Psoas muscle (tissue), 8 donors: Measurements from ENCODE around the gene PARL. TPM values are rescaled to one million over a fixed set of nuclear protein-coding genes. Genes with fewer than 3 reads are reported as not detected.

Experiments
- ATAC-seq, 4 donors: fragments of 200-7000 bp; cut with Tn5 transposase; one replicate each; pipeline ENCODE4 v1.9.1; 2020; ENCODE audit warnings: moderate library complexity in 3 of 4, mild to moderate bottlenecking in 2 of 4
- DNase-seq, 2 donors: peaks; one replicate each; pipeline ENCODE4 v3.0.0-alpha.2; 2020
- H3K27ac ChIP-seq: fragments of 200-600 bp; one replicate; pipeline ENCODE4 v1.8.0; 2022
- H3K27me3 ChIP-seq, 3 donors: fragments of 200-600 bp in 1 of 3; one replicate each; pipeline versions ENCODE4 v1.6.1 to v1.8.0; 2013 to 2022; ENCODE audit warnings: low read length in 2 of 3, mild to moderate bottlenecking in 2 of 3, moderate library complexity in 1 of 3; ENCODE audit not compliant: insufficient read depth in 3 of 3
- H3K36me3 ChIP-seq, 2 donors: fragments of 200-600 bp in 1 of 2; one replicate each; pipeline versions ENCODE4 v1.6.1 to v1.8.0; 2013 to 2022; ENCODE audit warnings: low read depth in 1 of 2, mild to moderate bottlenecking in 1 of 2, moderate library complexity in 1 of 2; ENCODE audit not compliant: insufficient read depth in 1 of 2
- H3K4me1 ChIP-seq: fragments of 200-600 bp; one replicate; pipeline ENCODE4 v1.8.0; 2022
- H3K4me3 ChIP-seq: fragments of 200-600 bp; one replicate; pipeline ENCODE4 v1.8.0; 2022; ENCODE audit warnings: mild to moderate bottlenecking
- H3K9me3 ChIP-seq: fragments of 200-600 bp; one replicate; pipeline ENCODE4 v1.8.0; 2022
- WGBS, 3 donors: extraction: QIAGEN DNeasy Blood & Tissue Kit; methylation state at CpG; one replicate each; pipeline versions ENCODE4 v1.1.6 to v1.1.7; 2013; 5-methylcytosine and 5-hydroxymethylcytosine counted together
- intact Hi-C, 2 donors: fragments of 100-400 bp; cut with DNase I; formaldehyde crosslinking; loops; one replicate each; pipeline versions ENCODE4 v1.11.0 to v1.14.2; 2022
- polyA plus RNA-seq, 3 donors: library from polyadenylated mRNA; stranded (reverse); fragments of 200-250 nt; gene quantifications; one replicate each; pipeline ENCODE4 v1.2.3, GENCODE V29; 2013
- total RNA-seq, 4 donors: library from RNA; stranded (reverse); fragmentation: NEBNext Ultra II Directional in 2 of 4; extraction: Animal tissue kit (Norgen Biotek cat#: 25700) in 2 of 4; gene quantifications; one replicate each; pipeline versions ENCODE4 v1.2.1 to v1.2.4, GENCODE V29; 2021 to 2023
- TF ChIP-seq, protein P1 (sequence below): fragments of 200-600 bp; IDR thresholded peaks from one replicate; pipeline ENCODE4 v1.8.0; 2022; ENCODE audit warnings: antibody characterized with exemption
- donor health status: healthy with polysubstance abuse.
- donor health status: DM: no; HTN: no; CAD: no; lungs with moderate emphysema.
- donor health status: Bipolar disorder and iron deficiency.
- donor health status: healthy.
- donor health status: DM: yes; HTN: yes; CAD: no.
- donor health status: DM: no; HTN: no; CAD: no.
- donor health status: DM: no; HTN: no; CAD: no.
- donor health status: DM: yes; HTN: yes; CAD: no.

PARL gene
- total and polyA plus RNA-seq, 7 donors: 30.3 to 77.1 (median 61.4) TPM

GRCh38 chr3:183833516-183833915 lies 51.2 kb downstream of the PARL start:
- H3K4me3 ChIP-seq: no peak overlapping the region
- H3K9me3 ChIP-seq: no peaks in the 10 kb centered on the region
- no peak for DNase-seq
- intact Hi-C loops: loop anchor here in 1 of 2 donors (2.0 kb wide), 1 partner anchor 33 kb away; no protein-coding TSS in a partner anchor
- H3K36me3 ChIP-seq: peaks cover 0 to 88% of the 10 kb centered on the region in 2 donors
- no peak overlapping the region for H3K27ac ChIP-seq
- TF ChIP-seq, protein P1, sequence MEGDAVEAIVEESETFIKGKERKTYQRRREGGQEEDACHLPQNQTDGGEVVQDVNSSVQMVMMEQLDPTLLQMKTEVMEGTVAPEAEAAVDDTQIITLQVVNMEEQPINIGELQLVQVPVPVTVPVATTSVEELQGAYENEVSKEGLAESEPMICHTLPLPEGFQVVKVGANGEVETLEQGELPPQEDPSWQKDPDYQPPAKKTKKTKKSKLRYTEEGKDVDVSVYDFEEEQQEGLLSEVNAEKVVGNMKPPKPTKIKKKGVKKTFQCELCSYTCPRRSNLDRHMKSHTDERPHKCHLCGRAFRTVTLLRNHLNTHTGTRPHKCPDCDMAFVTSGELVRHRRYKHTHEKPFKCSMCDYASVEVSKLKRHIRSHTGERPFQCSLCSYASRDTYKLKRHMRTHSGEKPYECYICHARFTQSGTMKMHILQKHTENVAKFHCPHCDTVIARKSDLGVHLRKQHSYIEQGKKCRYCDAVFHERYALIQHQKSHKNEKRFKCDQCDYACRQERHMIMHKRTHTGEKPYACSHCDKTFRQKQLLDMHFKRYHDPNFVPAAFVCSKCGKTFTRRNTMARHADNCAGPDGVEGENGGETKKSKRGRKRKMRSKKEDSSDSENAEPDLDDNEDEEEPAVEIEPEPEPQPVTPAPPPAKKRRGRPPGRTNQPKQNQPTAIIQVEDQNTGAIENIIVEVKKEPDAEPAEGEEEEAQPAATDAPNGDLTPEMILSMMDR: no peak
- ATAC-seq: no peak
- no peaks in the 10 kb centered on the region for H3K4me1 ChIP-seq
- H3K27me3 ChIP-seq: no peaks in the 10 kb centered on the region
- WGBS, 3 donors: 82 to 89% (median 83%) methylated on average over 6 of the region's 6 CpGs

DNA sequence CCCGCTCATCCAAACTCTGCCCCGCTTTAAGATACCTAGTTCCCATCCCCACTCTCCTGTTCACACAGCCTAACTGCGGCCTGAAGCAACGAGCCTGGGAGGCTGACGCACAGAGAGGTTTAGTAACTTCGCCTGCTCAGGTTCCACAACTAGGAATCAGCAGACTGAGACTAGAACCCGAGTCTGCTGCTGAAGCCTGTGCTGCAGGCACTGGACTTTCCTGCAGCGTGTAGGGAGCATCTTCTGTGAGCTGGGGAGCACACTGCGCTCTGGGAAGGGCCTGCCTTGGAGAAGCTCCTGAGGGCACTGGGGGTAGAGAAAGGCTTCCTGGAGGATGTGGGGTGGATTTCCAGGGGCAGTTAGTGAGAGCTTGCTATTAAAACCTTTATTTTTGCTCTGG lies 54.5 kb downstream of the PARL start:
- H3K36me3 ChIP-seq: peaks cover 0 to 69% of the 10 kb centered on the region in 2 donors
- no peak for ATAC-seq
- H3K9me3 ChIP-seq: no peaks in the 10 kb centered on the region
- intact Hi-C loops: no loop called here
- no peak for DNase-seq
- no peak overlapping the region for H3K27ac ChIP-seq
- H3K27me3 ChIP-seq: no peaks in the 10 kb centered on the region
- peaks cover 9% of the 10 kb centered on the region for H3K4me1 ChIP-seq
- TF ChIP-seq, protein P1: no peak
- WGBS, 3 donors: 94 to 96% (median 96%) methylated on average over 9 of the region's 9 CpGs
- H3K4me3 ChIP-seq: no peak overlapping the region

DNA sequence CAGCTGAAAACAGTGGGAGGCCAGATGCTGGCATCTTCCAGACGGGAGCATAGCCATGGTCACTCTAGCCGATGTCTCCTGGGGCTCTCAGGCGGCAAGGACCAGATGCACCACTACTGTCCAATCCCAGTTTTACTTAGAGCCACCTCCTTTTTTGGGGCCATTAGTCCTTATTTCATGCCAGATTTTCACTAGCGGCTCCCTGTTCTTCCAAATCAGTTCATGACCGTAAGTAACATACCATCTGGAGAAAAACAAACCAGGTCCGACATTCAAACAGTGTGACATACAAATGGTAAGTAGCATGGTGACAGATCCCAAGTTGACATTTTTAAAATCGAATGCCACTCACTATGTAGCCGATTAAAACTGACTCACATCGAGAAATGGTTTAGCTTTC lies 55.2 kb downstream of the PARL start:
- DNase-seq (no peak), ATAC-seq (no peak)
- H3K4me1 ChIP-seq: peaks cover 12% of the 10 kb centered on the region
- H3K27me3 ChIP-seq: no peaks in the 10 kb centered on the region
- TF ChIP-seq, protein P1: no peak
- intact Hi-C loops: loop anchor here in 1 of 2 donors (5.0 kb wide), 1 partner anchor 53 kb away; the partner anchor contains the start of gene PARL
- 83 to 88% (median 83%) methylated on average over 9 of the region's 9 CpGs for WGBS, 3 donors
- H3K4me3 ChIP-seq: no peak overlapping the region
- no peaks in the 10 kb centered on the region for H3K9me3 ChIP-seq
- peaks cover 0 to 62% of the 10 kb centered on the region in 2 donors for H3K36me3 ChIP-seq
- no peak overlapping the region for H3K27ac ChIP-seq

DNA sequence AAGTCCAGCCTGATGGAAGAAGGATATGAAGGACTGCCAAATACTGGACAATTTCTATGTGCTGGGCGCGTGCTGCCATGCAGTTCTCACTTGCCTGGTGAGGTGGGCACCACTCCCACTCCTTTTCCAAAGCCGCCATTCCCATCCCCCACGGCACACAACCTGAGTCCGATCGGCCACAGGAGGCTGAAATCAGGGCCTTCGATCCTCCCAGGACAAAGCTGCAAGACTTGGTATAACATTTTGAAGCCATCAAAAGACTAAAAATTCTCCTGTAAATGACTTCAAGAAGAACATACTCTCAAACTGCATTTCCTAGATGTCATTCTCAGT lies 56.2 kb downstream of the PARL start:
- WGBS, 3 donors: 83 to 94% (median 87%) methylated on average over 7 of the region's 7 CpGs
- Histone ChIP-seq H3K27ac (no peak overlapping the region), H3K9me3 (no peaks in the 10 kb centered on the region), H3K36me3 (peaks cover 0 to 52% of the 10 kb centered on the region in 2 donors), H3K27me3 (no peaks in the 10 kb centered on the region), H3K4me1 (peaks cover 22% of the 10 kb centered on the region), H3K4me3 (no peak overlapping the region)
- TF ChIP-seq, protein P1: no peak
- DNase-seq (no peak), ATAC-seq (no peak)
- intact Hi-C loops: loop anchor here in 1 of 2 donors (5.0 kb wide), 1 partner anchor 54 kb away; the partner anchor contains the start of gene PARL
